HCT116 (cell line): Measurements from ENCODE around the gene BSG. TPM values are rescaled to one million over a fixed set of nuclear protein-coding genes. Genes with fewer than 3 reads are reported as not detected.

Experiments
- ATAC-seq: fragments of 200-7000 bp; cut with Tn5 transposase; 2 replicates; pipeline ENCODE4 v1.9.1; 2020; ENCODE audit warnings: mild to moderate bottlenecking, moderate library complexity
- BruUV-seq: library from RNA; stranded (reverse); fragments of 400-500 nt; replicated peaks from 2 replicates; lab custom pipeline; 2021; lab: Mats Ljungman, UMichigan
- CTCF ChIA-PET: fragments of 300-600 bp; sonication (Branson Sonifier 250); formaldehyde crosslinking; loops from one replicate; lab custom pipeline; 2021; ENCODE audit warnings: antibody characterized with exemption; lab: Charles Lee
- POLR2A ChIA-PET: fragments of 300-600, 350-600 bp; sonication (Branson Sonifier 250); formaldehyde crosslinking; loops from one replicate; lab custom pipeline; 2021; ENCODE audit warnings: antibody characterized with exemption; lab: Charles Lee
- RAD21 ChIA-PET, 2 experiments: fragments of 300-600 bp; sonication (Branson Sonifier 250); formaldehyde crosslinking; loops; one replicate each; lab custom pipeline; 2023; ENCODE audit warnings: low total read pairs in 2 of 2; ENCODE audit not compliant: uncharacterized antibody in 2 of 2, unreplicated experiment in 2 of 2, low non-redundant PET in 1 of 2; lab: Charles Lee
- DNase-seq: peaks from one replicate; pipeline ENCODE4 v3.0.0-alpha.2; 2010; ENCODE audit warnings: low read depth, low spot score
- H2AFZ ChIP-seq: fragments of 200-600 bp; shearing (Covaris generic), sonication (generic); 2 replicates; pipeline ENCODE4 v1.6.1; 2017; ENCODE audit warnings: low read depth, mixed run types, mixed read lengths, antibody characterized with exemption, low read length; ENCODE audit not compliant: poor library complexity, severe bottlenecking
- H3K27ac ChIP-seq: 2 replicates; pipeline ENCODE4 v1.5.1; 2012; ENCODE audit warnings: low read depth, low read length
- H3K27me3 ChIP-seq: fragments of 200-600 bp; sonication (generic); 2 replicates; pipeline ENCODE4 v1.6.1; 2016; ENCODE audit warnings: mixed run types, low read length, mixed read lengths; ENCODE audit not compliant: insufficient read depth
- H3K36me3 ChIP-seq, 2 experiments: fragments of 200-500 bp in 1 of 2; fragments of 200-600 bp in 1 of 2; sonication (Bioruptor generic) in 1 of 2; sonication (generic) in 1 of 2; 2 replicates each; pipeline versions ENCODE4 v1.5.1 to v1.6.1; 2014 to 2016; ENCODE audit warnings: low read length in 2 of 2, inconsistent platforms in 1 of 2, mixed read lengths in 1 of 2, mixed run types in 1 of 2; ENCODE audit not compliant: insufficient read depth in 2 of 2, control insufficient read depth in 1 of 2
- H3K4me1 ChIP-seq, 2 experiments: fragments of 200-600 bp in 1 of 2; sonication (generic) in 1 of 2; 2 replicates each; pipeline versions ENCODE4 v1.5.1 to v1.6.1; 2012 to 2017; ENCODE audit warnings: low read length in 2 of 2, inconsistent platforms in 1 of 2, mild to moderate bottlenecking in 1 of 2, mixed read lengths in 1 of 2, mixed run types in 1 of 2, moderate library complexity in 1 of 2; ENCODE audit not compliant: insufficient read depth in 2 of 2, control insufficient read depth in 1 of 2
- H3K4me2 ChIP-seq: fragments of 200-600 bp; sonication (generic); 2 replicates; pipeline ENCODE4 v1.6.1; 2017; ENCODE audit warnings: mixed run types, low read length, mixed read lengths
- H3K4me3 ChIP-seq, 2 experiments: fragments of 200-600 bp in 1 of 2; sonication (generic) in 1 of 2; replicated peaks in 1 of 2; 2 replicates each; pipeline ENCODE4 v1.5.1; 2011 to 2016; ENCODE audit warnings: low read length in 2 of 2, control low read depth in 1 of 2, low read depth in 1 of 2, mild to moderate bottlenecking in 1 of 2, mixed read lengths in 1 of 2, mixed run types in 1 of 2
- H3K79me2 ChIP-seq: fragments of 200-600 bp; sonication (generic); 2 replicates; pipeline ENCODE4 v1.6.1; 2017; ENCODE audit warnings: mild to moderate bottlenecking, mixed run types, low read length, moderate library complexity, mixed read lengths; ENCODE audit not compliant: insufficient read depth
- H3K9ac ChIP-seq: fragments of 200-600 bp; sonication (generic); 2 replicates; pipeline ENCODE4 v1.6.1; 2016; ENCODE audit warnings: low read length, mixed read lengths
- H3K9me2 ChIP-seq: fragments of 200-600 bp; sonication (generic), shearing (Covaris generic); 2 replicates; pipeline ENCODE4 v1.6.1; 2017; ENCODE audit warnings: mixed run types, mild to moderate bottlenecking, moderate library complexity; ENCODE audit not compliant: insufficient read depth
- H3K9me3 ChIP-seq, 2 experiments: fragments of 200-500 bp in 1 of 2; fragments of 200-600 bp in 1 of 2; sonication (Bioruptor generic) in 1 of 2; sonication (generic) in 1 of 2; 2 replicates each; pipeline ENCODE4 v1.6.1; 2014 to 2017; ENCODE audit warnings: low read length in 2 of 2, mixed read lengths in 2 of 2, inconsistent platforms in 1 of 2, low read depth in 1 of 2, mild to moderate bottlenecking in 1 of 2, mixed run types in 1 of 2, moderate library complexity in 1 of 2; ENCODE audit not compliant: control insufficient read depth in 1 of 2, insufficient read depth in 1 of 2
- H4K20me1 ChIP-seq: fragments of 200-600 bp; sonication (generic), shearing (Covaris generic); 2 replicates; pipeline ENCODE4 v1.6.1; 2017; ENCODE audit warnings: mixed run types, mild to moderate bottlenecking, moderate library complexity; ENCODE audit not compliant: insufficient read depth
- CBX3 ChIP-seq: IDR thresholded peaks from 2 replicates; pipeline ENCODE4 v1.6.1; 2012; ENCODE audit warnings: low read depth
- CEBPB ChIP-seq: IDR thresholded peaks from 2 replicates; pipeline ENCODE4 v1.6.1; 2012; ENCODE audit warnings: low read depth
- CTCF ChIP-seq, 3 experiments: fragments of 200-600 bp in 1 of 3; sonication (generic) in 1 of 3; IDR thresholded peaks in 2 of 3; conservative IDR thresholded peaks in 1 of 3; 2 replicates each; pipeline ENCODE4 v1.5.1; 2012 to 2017; ENCODE audit warnings: low read depth in 2 of 3, low read length in 2 of 3, antibody characterized with exemption in 1 of 3, borderline replicate concordance in 1 of 3, control low read depth in 1 of 3, mild to moderate bottlenecking in 1 of 3, mixed read lengths in 1 of 3, mixed run types in 1 of 3, moderate library complexity in 1 of 3; ENCODE audit not compliant: insufficient read depth in 1 of 3
- EGR1 ChIP-seq: IDR thresholded peaks from 2 replicates; pipeline ENCODE4 v1.6.1; 2012; ENCODE audit warnings: low read depth
- ELF1 ChIP-seq: IDR thresholded peaks from 2 replicates; pipeline ENCODE4 v1.6.1; 2012; ENCODE audit warnings: low read depth, borderline replicate concordance
- EZH2 ChIP-seq: fragments of 200-600 bp; sonication (generic); IDR thresholded peaks from 2 replicates; pipeline ENCODE4 v1.6.1; 2017; ENCODE audit warnings: antibody characterized with exemption, mixed run types
- EZH2phosphoT487 ChIP-seq: fragments of 200-600 bp; IDR thresholded peaks from 2 replicates; pipeline ENCODE4 v1.6.1; 2018; ENCODE audit warnings: antibody characterized with exemption, borderline replicate concordance
- FOSL1 ChIP-seq: IDR thresholded peaks from 2 replicates; pipeline ENCODE4 v1.6.1; 2012; ENCODE audit warnings: low read depth
- JUND ChIP-seq: IDR thresholded peaks from 2 replicates; pipeline ENCODE4 v1.6.1; 2012
- POLR2A ChIP-seq: IDR thresholded peaks from 2 replicates; pipeline ENCODE4 v1.7.0; 2011; ENCODE audit warnings: borderline replicate concordance; ENCODE audit not compliant: insufficient read depth, insufficient read length; ENCODE audit errors: extremely low read depth
- POLR2AphosphoS5 ChIP-seq: IDR thresholded peaks from 2 replicates; pipeline ENCODE4 v1.6.1; 2011; ENCODE audit warnings: mild to moderate bottlenecking, low read depth, low read length, moderate library complexity
- RAD21 ChIP-seq: IDR thresholded peaks from 2 replicates; pipeline ENCODE4 v1.6.1; 2012; ENCODE audit warnings: low read depth, mild to moderate bottlenecking
- REST ChIP-seq: IDR thresholded peaks from 2 replicates; pipeline ENCODE4 v1.6.1; 2012; ENCODE audit warnings: low read depth
- SRF ChIP-seq: IDR thresholded peaks from 2 replicates; pipeline ENCODE4 v1.6.1; 2012; ENCODE audit warnings: low read depth
- YY1 ChIP-seq: IDR thresholded peaks from 2 replicates; pipeline ENCODE4 v1.6.1; 2011; ENCODE audit warnings: low read length, low read depth, moderate library complexity, mild to moderate bottlenecking; ENCODE audit not compliant: insufficient replicate concordance; ENCODE audit errors: extremely low read depth
- ZFX ChIP-seq: fragments of 450-650 bp; IDR thresholded peaks from 2 replicates; pipeline ENCODE4 v1.6.1; 2017
- ZNF274 ChIP-seq: fragments of 200-500 bp; sonication (Bioruptor generic); IDR thresholded peaks from 2 replicates; pipeline ENCODE4 v1.6.1; 2014; ENCODE audit warnings: mild to moderate bottlenecking, low read depth, low read length, inconsistent platforms
- intact Hi-C: fragments of 100-400 bp; cut with micrococcal nuclease; formaldehyde crosslinking; loops from 2 replicates; pipeline ENCODE4 v1.10.0; 2022
- total RNA-seq: library from RNA; stranded (reverse); gene quantifications from one replicate; pipeline ENCODE4 v1.2.1, GENCODE V29; 2021; ENCODE audit not compliant: unreplicated experiment
- TF ChIP-seq, protein P1 (sequence below): IDR thresholded peaks from 2 replicates; pipeline ENCODE4 v1.6.1; 2012
- TF ChIP-seq, protein P2 (sequence below): IDR thresholded peaks from 2 replicates; pipeline ENCODE4 v1.6.1; 2011; ENCODE audit warnings: mild to moderate bottlenecking, low read length, moderate library complexity; ENCODE audit not compliant: insufficient replicate concordance; ENCODE audit errors: extremely low read depth

Gene BSG
- total RNA-seq, 1 experiment from 2014 or later: 603 TPM

DNA sequence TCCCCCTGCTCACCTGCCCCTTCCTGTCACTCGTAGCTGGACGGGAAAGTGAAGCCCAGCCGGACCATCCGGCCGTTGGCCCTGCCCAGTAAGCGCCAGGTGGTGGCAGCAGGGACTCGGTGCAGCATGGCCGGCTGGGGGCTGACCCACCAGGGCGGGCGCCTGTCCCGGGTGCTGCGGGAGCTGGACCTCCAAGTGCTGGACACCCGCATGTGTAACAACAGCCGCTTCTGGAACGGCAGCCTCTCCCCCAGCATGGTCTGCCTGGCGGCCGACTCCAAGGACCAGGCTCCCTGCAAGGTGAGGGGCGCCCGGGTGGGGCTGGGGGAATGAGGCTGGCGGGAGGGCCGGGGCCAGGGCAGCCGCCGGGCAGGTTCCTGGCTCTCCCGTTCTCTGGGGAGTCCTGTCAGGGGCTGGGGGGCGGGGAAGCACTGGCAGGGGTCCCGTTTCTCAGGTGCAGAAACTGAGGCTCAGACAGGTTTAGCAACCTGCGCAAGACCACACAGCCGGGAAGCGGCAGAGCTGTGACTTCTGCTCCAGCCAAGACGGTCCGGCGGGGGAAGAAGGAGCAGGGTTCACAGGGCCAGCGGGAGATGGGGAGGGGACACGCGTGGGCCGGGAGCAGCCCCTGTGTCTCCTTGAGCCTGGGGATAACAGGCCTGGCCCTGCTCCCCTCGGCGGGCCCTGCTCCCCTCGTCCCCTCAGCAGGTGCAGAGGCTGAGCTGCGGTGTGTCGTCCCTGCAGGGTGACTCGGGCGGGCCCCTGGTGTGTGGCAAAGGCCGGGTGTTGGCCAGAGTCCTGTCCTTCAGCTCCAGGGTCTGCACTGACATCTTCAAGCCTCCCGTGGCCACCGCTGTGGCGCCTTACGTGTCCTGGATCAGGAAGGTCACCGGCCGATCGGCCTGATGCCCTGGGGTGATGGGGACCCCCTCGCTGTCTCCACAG is 23.2 kb upstream of the BSG start:
- intact Hi-C loops: no loop called here
- H3K9ac ChIP-seq: no peak overlapping the region
- H3K36me3 ChIP-seq: no peaks in the 10 kb centered on the region
- H3K79me2 ChIP-seq: no peaks in the 10 kb centered on the region
- ATAC-seq (no peak), DNase-seq (no peak)
- no peaks in the 10 kb centered on the region for H3K9me3 ChIP-seq
- no peaks in the 10 kb centered on the region for H3K27me3 ChIP-seq
- peaks cover 0 to 10% of the 10 kb centered on the region in 2 experiments; a peak in 1 of 4 replicates for H3K4me1 ChIP-seq
- H2AFZ ChIP-seq: no peak overlapping the region
- TF ChIP-seq FOSL1 (no peak), REST (no peak), ELF1 (no peak), CEBPB (no peak), EGR1 (no peak), RAD21 (no peak), POLR2A (no peak), CTCF (IDR thresholded peaks at IDR 0.05 in 2 of 3, conservative IDR thresholded peaks at IDR 0.05 in 1 of 3; ENCODE audit: borderline replicate concordance in 1 of 3, insufficient read depth in 1 of 3, low read depth in 2 of 3, low read length in 2 of 3) (no peak), POLR2AphosphoS5 (no peak), YY1 (no peak), EZH2phosphoT487 (no peak), ZNF274 (no peak), ZFX (no peak), SRF (no peak), CBX3 (no peak), EZH2 (no peak), JUND (no peak)
- TF ChIP-seq, protein P1, sequence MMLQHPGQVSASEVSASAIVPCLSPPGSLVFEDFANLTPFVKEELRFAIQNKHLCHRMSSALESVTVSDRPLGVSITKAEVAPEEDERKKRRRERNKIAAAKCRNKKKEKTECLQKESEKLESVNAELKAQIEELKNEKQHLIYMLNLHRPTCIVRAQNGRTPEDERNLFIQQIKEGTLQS: no peak
- TF ChIP-seq, protein P2, sequence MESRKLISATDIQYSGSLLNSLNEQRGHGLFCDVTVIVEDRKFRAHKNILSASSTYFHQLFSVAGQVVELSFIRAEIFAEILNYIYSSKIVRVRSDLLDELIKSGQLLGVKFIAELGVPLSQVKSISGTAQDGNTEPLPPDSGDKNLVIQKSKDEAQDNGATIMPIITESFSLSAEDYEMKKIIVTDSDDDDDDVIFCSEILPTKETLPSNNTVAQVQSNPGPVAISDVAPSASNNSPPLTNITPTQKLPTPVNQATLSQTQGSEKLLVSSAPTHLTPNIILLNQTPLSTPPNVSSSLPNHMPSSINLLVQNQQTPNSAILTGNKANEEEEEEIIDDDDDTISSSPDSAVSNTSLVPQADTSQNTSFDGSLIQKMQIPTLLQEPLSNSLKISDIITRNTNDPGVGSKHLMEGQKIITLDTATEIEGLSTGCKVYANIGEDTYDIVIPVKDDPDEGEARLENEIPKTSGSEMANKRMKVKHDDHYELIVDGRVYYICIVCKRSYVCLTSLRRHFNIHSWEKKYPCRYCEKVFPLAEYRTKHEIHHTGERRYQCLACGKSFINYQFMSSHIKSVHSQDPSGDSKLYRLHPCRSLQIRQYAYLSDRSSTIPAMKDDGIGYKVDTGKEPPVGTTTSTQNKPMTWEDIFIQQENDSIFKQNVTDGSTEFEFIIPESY: no peak
- ChIA-PET CTCF (no interaction called here), RAD21 (interaction anchor here in 1 of 2 experiments (0.6 kb wide), 1 partner anchor 30 kb away, joined by 5 read pairs; no protein-coding TSS in a partner anchor), POLR2A (no interaction called here)
- no peaks in the 10 kb centered on the region for H3K9me2 ChIP-seq
- H4K20me1 ChIP-seq: no peaks in the 10 kb centered on the region
- H3K4me2 ChIP-seq: no peak overlapping the region
- BruUV-seq: no TSS peak
- H3K27ac ChIP-seq: no peak overlapping the region
- H3K4me3 ChIP-seq: no peak overlapping the region
